Adipose tissue (tissue), 3 donors: ENCODE data around the gene NFAT5. TPM values are rescaled to one million over a fixed set of nuclear protein-coding genes. Genes with fewer than 3 reads are reported as not detected.

Source experiments
- H3K27ac ChIP-seq: one replicate; pipeline ENCODE4 v1.5.1; 2013; ENCODE audit warnings: low read depth, low read length
- WGBS, 3 donors: extraction: QIAGEN DNeasy Blood & Tissue Kit; methylation state at CpG; one replicate each; pipeline ENCODE4 v1.1.7; 2013; 5-methylcytosine and 5-hydroxymethylcytosine counted together
- polyA plus RNA-seq, 3 donors: library from polyadenylated mRNA; stranded (reverse); fragments of 200-250 nt; gene quantifications; one replicate each; pipeline ENCODE4 v1.2.3, GENCODE V29; 2013
- donor health status: healthy with polysubstance abuse.
- donor health status: Bipolar disorder and iron deficiency.
- donor health status: healthy.

NFAT5 gene
- polyA plus RNA-seq, 3 donors = 1.8 to 5.8 (median 4.9) TPM

- WGBS, 3 donors = 84 to 87% (median 85%) methylated on average over 20 of the region's 20 CpGs
- no peak overlapping the region for H3K27ac ChIP-seq
Observed at GRCh38 chr16:69748694-69749345, 183.1 kb downstream of the NFAT5 start.

GRCh38 chr16:69754143-69754468 is 188.3 kb downstream of the NFAT5 start:
- no peak overlapping the region for H3K27ac ChIP-seq
- 11 to 15% (median 13%) methylated on average over 4 of the region's 4 CpGs for WGBS, 3 donors

Other genes with a start within 250 kb of the NFAT5 start
- gene PDF, start 235.4 kb upstream of the NFAT5 start, polyA plus RNA-seq = 10 to 100 TPM in 1 of 3 donors, 1 to 10 TPM in 2; 4.9 to 14.8 (median 6.5) TPM
- gene COG8, start 226.4 kb upstream of the NFAT5 start, polyA plus RNA-seq = 10 to 100 TPM; 10.8 to 16.9 (median 16.2) TPM
- gene NIP7, start 226.2 kb upstream of the NFAT5 start, polyA plus RNA-seq = 10 to 100 TPM in 2 of 3 donors, 1 to 10 TPM in 1; 6.1 to 28.2 (median 18.4) TPM
- 100 to 1,000 TPM in 1 of 3 donors, under 1 TPM in 1, not detected in 1; 0.76 to 104 TPM for gene TMED6, start 214.2 kb upstream of the NFAT5 start, polyA plus RNA-seq
- gene TERF2, start 180.0 kb upstream of the NFAT5 start, polyA plus RNA-seq = 10 to 100 TPM in 2 of 3 donors, 1 to 10 TPM in 1; 8.7 to 15.4 (median 11.7) TPM
- 10 to 100 TPM; 24.9 to 63.0 (median 54.0) TPM for gene CYB5B, start 141.3 kb upstream of the NFAT5 start, polyA plus RNA-seq
- 10 to 100 TPM in 2 of 3 donors, 1 to 10 TPM in 1; 7.0 to 91.6 (median 69.2) TPM for gene NQO1, start 160.6 kb downstream of the NFAT5 start, polyA plus RNA-seq
- gene NOB1, start 189.0 kb downstream of the NFAT5 start, polyA plus RNA-seq = 100 to 1,000 TPM in 1 of 3 donors, 10 to 100 TPM in 2; 38.5 to 116 (median 59.3) TPM
- 10 to 100 TPM; 18.9 to 25.1 (median 19.6) TPM for gene WWP2, start 196.4 kb downstream of the NFAT5 start, polyA plus RNA-seq